Ishikawa (cell line): ENCODE results near the gene MT1F.

Experiments
- CEBPB ChIP-seq: IDR thresholded peaks from 2 replicates; pipeline ENCODE4 v1.6.1; 2012
- CREB1 ChIP-seq: IDR thresholded peaks from 2 replicates; pipeline ENCODE4 v1.6.1; 2012; ENCODE audit warnings: low read depth
- EP300 ChIP-seq: IDR thresholded peaks from 2 replicates; pipeline ENCODE4 v1.6.1; 2012; ENCODE audit warnings: borderline replicate concordance
- FOXM1 ChIP-seq: IDR thresholded peaks from 2 replicates; pipeline ENCODE4 v1.6.1; 2012; ENCODE audit warnings: low read depth, borderline replicate concordance
- MAX ChIP-seq: IDR thresholded peaks from 2 replicates; pipeline ENCODE4 v1.6.1; 2012
- NFIC ChIP-seq: IDR thresholded peaks from 2 replicates; pipeline ENCODE4 v1.6.1; 2012
- TAF1 ChIP-seq: IDR thresholded peaks from 2 replicates; pipeline ENCODE4 v1.6.1; 2012; ENCODE audit warnings: low read depth, mild to moderate bottlenecking
- TEAD4 ChIP-seq: IDR thresholded peaks from 2 replicates; pipeline ENCODE4 v1.6.1; 2012
- TF ChIP-seq, protein P1 (sequence below): IDR thresholded peaks from 2 replicates; pipeline ENCODE4 v1.6.1; 2012; ENCODE audit warnings: low read depth, mild to moderate bottlenecking

GRCh38 chr16:56679818-56680217 is 22.1 kb downstream of the MT1F start:
- TF ChIP-seq CEBPB = no peak
- no peak for TF ChIP-seq EP300
- TF ChIP-seq, protein P1, sequence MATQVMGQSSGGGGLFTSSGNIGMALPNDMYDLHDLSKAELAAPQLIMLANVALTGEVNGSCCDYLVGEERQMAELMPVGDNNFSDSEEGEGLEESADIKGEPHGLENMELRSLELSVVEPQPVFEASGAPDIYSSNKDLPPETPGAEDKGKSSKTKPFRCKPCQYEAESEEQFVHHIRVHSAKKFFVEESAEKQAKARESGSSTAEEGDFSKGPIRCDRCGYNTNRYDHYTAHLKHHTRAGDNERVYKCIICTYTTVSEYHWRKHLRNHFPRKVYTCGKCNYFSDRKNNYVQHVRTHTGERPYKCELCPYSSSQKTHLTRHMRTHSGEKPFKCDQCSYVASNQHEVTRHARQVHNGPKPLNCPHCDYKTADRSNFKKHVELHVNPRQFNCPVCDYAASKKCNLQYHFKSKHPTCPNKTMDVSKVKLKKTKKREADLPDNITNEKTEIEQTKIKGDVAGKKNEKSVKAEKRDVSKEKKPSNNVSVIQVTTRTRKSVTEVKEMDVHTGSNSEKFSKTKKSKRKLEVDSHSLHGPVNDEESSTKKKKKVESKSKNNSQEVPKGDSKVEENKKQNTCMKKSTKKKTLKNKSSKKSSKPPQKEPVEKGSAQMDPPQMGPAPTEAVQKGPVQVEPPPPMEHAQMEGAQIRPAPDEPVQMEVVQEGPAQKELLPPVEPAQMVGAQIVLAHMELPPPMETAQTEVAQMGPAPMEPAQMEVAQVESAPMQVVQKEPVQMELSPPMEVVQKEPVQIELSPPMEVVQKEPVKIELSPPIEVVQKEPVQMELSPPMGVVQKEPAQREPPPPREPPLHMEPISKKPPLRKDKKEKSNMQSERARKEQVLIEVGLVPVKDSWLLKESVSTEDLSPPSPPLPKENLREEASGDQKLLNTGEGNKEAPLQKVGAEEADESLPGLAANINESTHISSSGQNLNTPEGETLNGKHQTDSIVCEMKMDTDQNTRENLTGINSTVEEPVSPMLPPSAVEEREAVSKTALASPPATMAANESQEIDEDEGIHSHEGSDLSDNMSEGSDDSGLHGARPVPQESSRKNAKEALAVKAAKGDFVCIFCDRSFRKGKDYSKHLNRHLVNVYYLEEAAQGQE = no peak
- TF ChIP-seq TAF1 = no peak
- TF ChIP-seq CREB1 = no peak
- TF ChIP-seq FOXM1 = no peak
- TF ChIP-seq TEAD4 = no peak
- TF ChIP-seq NFIC = no peak
- TF ChIP-seq MAX = no peak
